ENCODE results near the gene PPIC. TPM values are rescaled to one million over a fixed set of nuclear protein-coding genes. Genes with fewer than 3 reads are reported as not detected.

The PPIC gene
- total RNA-seq, 1 experiment from 2014 or later = 133 TPM

Other genes with a start within 250 kb of the PPIC start
- gene SNX24, start 191.1 kb downstream of the PPIC start, total RNA-seq (2014; rRNA removed; shearing (Covaris generic)) = 33.3 and 37.6 TPM in 2 replicates
- 1.5 and 2.4 TPM in 2 replicates for gene PRDM6, start 52.5 kb upstream of the PPIC start, total RNA-seq (2014; rRNA removed; shearing (Covaris generic))

Measured in SJSA1 (cell line).